NK-92 (cell line): Measurements from ENCODE around the gene SIMC1.
"Not testable (repeated sequence)": the region's sequence is repeated elsewhere in the genome, so short reads cannot be mapped to it uniquely, and the experiment has no call there.

Source experiments
- DNase-seq: peaks from one replicate; lab custom pipeline; 2025; ENCODE audit not compliant: unreplicated experiment; lab: John Stamatoyannopoulos, UW

Gene SIMC1

GRCh38 chr5:176290057-176290840 is 52.0 kb downstream of the SIMC1 start:
- DNase-seq = not testable (repeated sequence)

DNA sequence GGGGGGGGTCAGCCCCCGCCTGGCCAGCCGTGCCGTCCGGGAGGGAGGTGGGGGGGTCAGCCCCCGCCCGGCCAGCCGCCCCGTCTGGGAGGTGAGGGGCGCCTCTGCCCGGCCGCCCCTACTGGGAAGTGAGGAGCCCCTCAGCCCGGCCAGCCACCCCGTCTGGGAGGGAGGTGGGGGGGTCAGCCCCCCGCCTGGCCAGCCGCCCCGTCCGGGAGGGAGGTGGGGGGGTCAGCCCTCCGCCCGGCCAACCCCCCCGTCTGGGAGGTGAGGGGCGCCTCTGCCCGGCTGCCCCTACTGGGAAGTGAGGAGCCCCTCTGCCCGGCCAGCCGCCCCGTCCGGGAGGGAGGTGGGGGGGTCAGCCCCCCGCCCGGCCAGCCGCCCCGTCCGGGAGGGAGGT is 67.1 kb downstream of the SIMC1 start:
- DNase-seq = not testable (repeated sequence)

- DNase-seq = no peak
Measured at GRCh38 chr5:176317534-176318374, 79.5 kb downstream of the SIMC1 start.

DNA sequence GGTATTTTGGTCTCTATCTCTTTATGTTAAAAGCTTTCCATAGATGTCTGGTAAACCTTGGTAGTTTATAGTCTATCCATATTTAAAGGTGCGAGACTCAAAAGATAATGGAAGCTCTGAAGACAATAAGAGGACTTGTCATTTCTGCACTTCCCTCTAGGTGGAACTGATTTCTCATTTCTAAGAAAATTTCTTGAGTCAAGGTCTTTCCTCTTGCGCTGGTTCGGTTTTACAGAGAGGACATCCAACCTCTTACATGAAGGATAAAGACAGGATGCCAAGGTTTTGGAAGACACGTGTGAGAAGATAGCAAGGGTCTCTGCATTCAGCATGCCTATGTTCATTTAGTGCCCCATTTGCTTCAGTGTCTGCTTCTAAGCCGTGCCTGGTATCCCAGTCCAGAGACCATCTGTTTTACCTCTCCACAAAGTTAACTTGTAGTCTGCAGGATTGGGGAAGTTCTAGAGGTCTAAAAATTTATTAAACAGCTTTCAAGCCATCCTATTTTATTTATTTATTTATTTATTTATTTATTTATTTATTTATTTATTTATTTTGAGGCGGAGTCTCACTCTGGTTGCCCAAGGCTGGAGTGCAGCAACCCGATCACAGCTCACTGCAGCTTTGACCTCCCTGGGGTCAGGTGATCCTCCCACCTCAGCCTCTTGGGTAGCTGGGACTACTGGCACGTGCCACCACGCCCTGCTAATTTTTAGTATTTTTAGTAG is 81.8 kb downstream of the SIMC1 start:
- no peak for DNase-seq

DNA sequence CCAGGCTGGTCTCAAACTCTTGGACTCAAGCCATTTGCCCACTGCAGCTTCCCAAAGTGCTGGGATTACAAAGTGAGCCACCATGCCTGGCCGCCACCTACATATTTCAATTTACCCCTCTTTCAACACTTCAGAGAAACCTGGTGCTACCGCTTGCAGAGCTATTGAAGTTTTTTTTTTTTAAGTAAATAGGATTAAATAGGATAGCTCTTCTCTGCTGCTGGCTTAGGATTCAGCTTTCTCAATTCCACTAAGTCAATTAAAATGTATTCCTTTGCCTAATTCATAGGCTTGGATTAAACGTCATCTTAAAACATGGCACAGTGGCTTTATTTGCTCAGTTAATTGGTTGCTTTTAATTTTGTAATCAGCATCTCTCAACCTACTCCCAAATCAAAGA is 82.4 kb downstream of the SIMC1 start:
- DNase-seq = no peak

GRCh38 chr5:176334031-176334770 is 96.0 kb downstream of the SIMC1 start:
- DNase-seq = no peak

- DNase-seq = no peak
Measured at GRCh38 chr5:176337913-176338312, 99.7 kb downstream of the SIMC1 start.

GRCh38 chr5:176339304-176339703 is 101.1 kb downstream of the SIMC1 start:
- no peak for DNase-seq

GRCh38 chr5:176341325-176342157 is 103.3 kb downstream of the SIMC1 start:
- DNase-seq = no peak

- DNase-seq = no peak
Measured at GRCh38 chr5:176342158-176342483, 103.9 kb downstream of the SIMC1 start.

DNA sequence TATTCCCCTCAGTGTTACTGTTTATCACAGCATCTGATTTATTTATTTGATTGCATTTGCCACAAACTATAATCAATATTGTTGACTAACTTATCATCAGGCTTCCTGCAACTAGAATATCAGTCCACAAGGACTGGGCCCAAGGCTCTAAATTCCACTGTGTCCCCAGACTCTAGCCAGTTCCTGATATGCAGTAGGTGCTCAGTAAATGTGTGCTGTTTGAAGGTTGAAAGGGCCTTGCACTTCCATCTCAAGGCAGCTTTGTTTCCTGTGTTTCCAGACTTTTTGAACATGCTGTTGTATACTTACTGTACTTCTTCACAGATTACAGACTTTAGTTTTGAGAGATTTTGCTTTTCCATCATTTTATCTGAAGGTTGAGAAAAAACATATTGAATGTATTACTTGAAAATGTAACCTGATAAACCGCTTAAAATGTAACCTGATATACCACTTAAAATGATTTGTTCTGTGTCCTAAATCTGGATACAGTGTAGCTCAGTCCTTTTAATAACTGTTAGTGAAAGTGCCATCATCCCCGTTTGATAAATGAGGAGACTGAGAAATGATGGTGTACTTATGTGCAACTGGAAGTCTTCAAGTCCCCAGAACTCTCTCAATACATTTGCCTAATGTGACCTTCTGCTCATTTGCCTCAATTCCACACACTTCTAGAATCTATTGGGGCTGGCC is 104.7 kb downstream of the SIMC1 start:
- DNase-seq = no peak

GRCh38 chr5:176350416-176350815 is 112.2 kb downstream of the SIMC1 start:
- DNase-seq = no peak

DNA sequence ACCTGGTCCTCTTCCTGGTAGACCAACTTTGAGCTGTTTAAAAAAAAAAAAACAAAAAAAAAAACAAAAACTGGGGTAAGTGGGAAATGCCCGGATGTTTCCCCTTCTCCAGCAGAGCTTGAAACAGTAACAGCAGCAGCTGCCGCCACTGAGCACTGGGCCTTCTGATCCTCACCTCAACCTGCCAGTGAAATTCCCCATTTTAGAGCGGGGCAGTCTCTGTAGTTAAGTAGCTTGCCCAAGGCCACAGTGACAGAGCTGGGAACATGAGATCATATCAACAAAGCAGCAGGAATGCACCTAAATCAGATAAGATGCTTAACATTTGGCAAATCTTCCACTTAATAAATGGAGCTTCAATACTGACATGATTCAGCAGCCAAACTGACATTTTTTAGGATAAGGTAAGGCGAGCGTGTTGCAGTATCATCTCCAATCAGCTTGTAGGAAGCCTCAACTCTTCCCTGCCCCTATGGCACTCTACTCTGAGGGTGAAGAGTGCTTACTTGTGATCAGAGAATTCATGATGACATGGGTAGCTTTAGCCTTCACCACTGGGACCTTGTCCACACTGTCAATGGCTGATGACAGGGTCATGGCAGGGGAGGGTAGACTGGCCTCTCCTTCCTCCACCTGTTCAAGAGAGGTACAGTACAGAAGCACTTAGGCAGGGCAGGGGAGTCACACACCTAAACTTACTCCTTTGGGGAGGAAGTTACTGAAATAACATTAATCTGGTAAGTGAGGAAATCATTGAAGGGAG is 114.1 kb downstream of the SIMC1 start:
- DNase-seq = no peak

GRCh38 chr5:176353533-176353932 is 115.3 kb downstream of the SIMC1 start:
- DNase-seq = no peak

DNA sequence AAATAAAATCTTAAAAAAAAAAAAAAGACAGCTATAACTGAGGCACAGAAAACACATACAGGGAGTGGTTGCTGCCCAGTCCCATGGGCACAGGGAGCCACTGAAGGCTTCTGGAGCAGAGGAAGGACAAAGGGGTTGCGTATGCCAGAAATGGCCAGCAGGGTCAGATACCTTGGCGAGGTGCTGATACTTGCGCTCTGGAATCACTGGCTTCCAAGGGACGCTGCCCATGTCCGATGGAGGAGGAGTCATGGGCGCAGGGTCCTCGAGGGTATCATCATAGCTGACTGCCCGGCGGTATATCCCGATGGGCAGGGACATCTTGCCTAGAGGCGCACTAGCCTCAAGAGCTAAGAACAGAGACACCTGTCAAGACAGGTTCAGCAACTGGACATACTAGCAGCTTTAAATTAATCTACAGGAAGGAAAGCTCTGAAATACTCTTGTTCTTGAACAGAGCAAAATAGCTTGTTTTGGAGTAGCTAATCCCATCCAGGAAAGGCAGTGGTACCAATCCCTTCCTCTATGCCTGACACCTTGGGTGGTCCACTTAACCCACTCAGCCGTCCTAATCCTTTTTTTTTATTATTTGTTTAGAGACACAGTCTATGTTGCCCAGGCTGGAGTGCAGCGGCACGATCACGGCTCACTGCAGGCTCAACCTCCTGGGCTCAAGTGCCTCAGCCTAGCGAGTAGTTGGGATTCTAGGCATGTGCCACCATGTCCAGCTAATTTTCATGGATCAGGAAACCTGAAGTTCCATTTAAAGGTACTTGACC is 117.4 kb downstream of the SIMC1 start:
- DNase-seq = no peak

GRCh38 chr5:176356179-176356566 is 117.9 kb downstream of the SIMC1 start:
- DNase-seq = no peak

DNA sequence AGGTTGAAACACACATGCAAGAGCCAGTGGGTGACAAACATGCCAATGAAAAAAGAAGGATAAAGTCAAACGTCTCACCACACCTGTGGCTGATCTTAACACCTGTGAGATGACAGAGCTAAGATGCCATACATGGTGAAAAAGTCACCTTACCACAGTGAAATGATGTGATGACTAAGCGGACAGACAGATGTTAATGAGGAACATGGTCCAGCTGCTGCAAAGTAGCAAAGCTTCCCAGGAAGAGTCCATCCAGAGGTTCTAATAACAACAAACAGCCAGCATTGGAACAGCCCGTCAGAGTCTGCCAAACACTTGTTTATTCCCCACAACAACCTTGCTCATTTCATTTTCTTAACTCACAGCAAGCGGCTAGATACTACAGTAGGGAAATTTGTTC is 121.4 kb downstream of the SIMC1 start:
- DNase-seq = no peak

- no peak for DNase-seq
Measured at GRCh38 chr5:176360894-176361436, 122.7 kb downstream of the SIMC1 start.
